Vagina (tissue), 2 donors: ENCODE data around the gene PRCC.

Experiments
- POLR2A ChIP-seq, 2 donors: fragments of 450-650 bp; IDR thresholded peaks; one replicate each; pipeline ENCODE4 v1.6.1; 2017; ENCODE audit warnings: antibody characterized with exemption in 2 of 2, mild to moderate bottlenecking in 2 of 2, moderate library complexity in 2 of 2
- POLR2AphosphoS5 ChIP-seq, 2 donors: sonication (generic); formaldehyde crosslinking; IDR thresholded peaks; one replicate each; pipeline ENCODE4 v1.9.0; 2017; ENCODE audit warnings: antibody characterized with exemption in 2 of 2, mild to moderate bottlenecking in 2 of 2, low read depth in 1 of 2; ENCODE audit not compliant: insufficient read depth in 1 of 2
- TF ChIP-seq, protein P1 (sequence below), 3 experiments: fragments of 450-650 bp in 2 of 3; fragments of 200-600 bp in 1 of 3; sonication (generic) in 1 of 3; IDR thresholded peaks; one replicate each; pipeline ENCODE4 v1.5.1; 2017 to 2019; ENCODE audit warnings: antibody characterized with exemption in 3 of 3, mild to moderate bottlenecking in 2 of 3, moderate library complexity in 2 of 3

DNA sequence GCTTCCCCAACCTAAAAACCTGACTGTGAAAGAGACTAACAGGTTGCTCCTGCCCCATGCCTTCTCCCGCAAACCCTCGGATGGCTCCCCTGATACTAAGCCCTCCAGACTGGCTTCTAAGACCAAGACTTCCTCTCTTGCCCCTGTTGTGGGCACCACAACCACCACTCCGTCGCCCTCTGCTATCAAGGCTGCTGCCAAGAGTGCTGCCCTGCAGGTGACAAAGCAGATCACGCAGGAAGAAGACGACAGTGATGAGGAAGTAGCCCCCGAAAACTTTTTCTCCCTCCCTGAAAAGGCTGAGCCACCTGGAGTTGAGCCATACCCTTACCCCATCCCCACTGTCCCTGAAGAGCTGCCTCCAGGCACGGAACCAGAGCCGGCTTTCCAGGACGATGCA lies 19.3 kb downstream of the PRCC start:
- TF ChIP-seq, protein P1, sequence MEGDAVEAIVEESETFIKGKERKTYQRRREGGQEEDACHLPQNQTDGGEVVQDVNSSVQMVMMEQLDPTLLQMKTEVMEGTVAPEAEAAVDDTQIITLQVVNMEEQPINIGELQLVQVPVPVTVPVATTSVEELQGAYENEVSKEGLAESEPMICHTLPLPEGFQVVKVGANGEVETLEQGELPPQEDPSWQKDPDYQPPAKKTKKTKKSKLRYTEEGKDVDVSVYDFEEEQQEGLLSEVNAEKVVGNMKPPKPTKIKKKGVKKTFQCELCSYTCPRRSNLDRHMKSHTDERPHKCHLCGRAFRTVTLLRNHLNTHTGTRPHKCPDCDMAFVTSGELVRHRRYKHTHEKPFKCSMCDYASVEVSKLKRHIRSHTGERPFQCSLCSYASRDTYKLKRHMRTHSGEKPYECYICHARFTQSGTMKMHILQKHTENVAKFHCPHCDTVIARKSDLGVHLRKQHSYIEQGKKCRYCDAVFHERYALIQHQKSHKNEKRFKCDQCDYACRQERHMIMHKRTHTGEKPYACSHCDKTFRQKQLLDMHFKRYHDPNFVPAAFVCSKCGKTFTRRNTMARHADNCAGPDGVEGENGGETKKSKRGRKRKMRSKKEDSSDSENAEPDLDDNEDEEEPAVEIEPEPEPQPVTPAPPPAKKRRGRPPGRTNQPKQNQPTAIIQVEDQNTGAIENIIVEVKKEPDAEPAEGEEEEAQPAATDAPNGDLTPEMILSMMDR (IDR thresholded peaks at IDR 0.05): no peak
- TF ChIP-seq POLR2AphosphoS5 (IDR thresholded peaks at IDR 0.05; ENCODE audit: insufficient read depth in 1 of 2, low read depth in 1 of 2) (no peak), POLR2A (IDR thresholded peaks at IDR 0.05) (no peak)
